ELF-1 (cell line): ENCODE measurements around the gene DHRS12.
A peak's percentile ranks its signal among the peaks of the same experiment; 100 is the strongest.

Experiments
- DNase-seq: peaks from one replicate; pipeline ENCODE4 v3.0.0-alpha.2; 2016; ENCODE audit warnings: low read depth, low spot score

DHRS12 gene

GRCh38 chr13:51783428-51784094 lies 20.4 kb downstream of the DHRS12 start:
- no peak for DNase-seq

- no peak for DNase-seq
Observed at GRCh38 chr13:51782026-51782710, 21.8 kb downstream of the DHRS12 start.

DNA sequence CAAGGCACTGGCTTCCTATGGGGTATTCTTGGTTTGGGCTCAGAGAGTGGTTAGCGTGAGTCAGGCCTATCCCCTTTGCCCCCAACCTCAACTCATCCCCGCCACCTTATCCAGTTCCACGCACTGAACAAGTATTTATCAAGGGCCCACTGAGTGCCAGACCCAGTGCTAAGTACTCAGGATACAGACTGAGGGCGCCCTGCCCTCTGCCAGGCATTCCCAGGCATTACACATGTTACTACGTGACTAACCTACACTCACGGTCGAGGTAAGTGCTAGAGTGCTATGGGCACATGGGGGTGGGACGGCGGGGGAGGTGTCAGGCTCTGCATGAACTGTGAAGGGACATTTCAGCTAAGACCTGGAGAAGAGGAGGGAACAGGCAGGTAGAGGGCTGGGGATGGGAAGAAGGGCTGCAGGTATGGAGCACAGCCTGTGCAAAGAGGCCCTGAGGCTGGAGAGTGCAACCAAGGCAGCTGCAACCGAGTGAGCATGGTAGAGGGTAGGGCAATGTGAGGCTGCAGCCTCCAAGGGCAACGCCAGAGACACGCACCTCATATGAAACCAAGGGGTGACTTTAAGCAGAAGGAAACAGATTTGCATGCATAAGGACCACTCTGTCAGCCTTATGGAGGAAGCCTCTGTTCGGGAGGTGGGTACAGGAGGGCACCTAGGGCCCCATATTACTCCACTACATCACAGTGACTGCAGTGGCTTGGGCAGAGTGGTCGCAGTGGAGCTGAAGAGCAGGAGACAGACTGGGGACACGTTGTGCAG lies 22.5 kb downstream of the DHRS12 start:
- DNase-seq: no peak

- DNase-seq: no peak
Observed at GRCh38 chr13:51780099-51780498, 23.9 kb downstream of the DHRS12 start.

DNA sequence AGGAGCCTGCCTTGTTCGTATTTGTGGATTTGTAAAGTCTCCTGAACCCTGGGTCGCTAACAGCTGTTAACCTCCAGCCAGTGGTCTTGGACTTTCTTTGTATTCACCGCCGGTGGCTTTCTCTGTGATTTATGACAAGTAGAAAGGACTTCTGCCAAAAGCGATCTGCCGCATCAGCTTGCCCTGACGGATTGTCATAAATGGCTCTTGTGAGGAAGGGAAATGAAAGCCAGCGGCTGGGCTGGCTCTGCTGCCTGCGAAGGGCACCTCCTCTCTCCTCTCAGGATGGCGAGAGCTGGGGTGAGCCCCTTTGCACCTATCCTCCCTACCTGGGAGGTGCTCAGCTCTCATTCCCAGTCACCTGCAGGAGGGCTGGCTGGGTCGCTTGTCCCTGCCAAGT lies 25.6 kb downstream of the DHRS12 start:
- no peak for DNase-seq

DNA sequence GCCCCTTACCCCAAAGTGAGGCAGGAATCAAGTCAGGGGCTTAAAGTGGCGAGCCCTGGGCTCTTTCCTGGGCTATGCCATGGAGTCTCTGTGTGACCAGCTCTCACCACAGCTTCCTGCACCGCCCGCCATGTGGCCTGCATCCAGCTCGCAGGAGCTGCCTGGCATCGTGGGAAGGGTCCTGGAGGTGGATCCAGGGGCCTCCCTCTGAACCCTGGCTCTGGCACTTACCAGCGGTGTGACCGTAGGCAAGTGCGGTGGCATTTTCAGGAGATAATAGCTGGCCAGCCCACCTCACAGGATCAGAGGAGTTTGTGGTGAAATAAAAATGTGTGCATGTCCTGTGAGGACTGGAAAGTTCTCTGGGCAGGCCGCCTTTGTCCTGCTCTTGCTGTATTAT lies 26.0 kb downstream of the DHRS12 start:
- no peak for DNase-seq

DNA sequence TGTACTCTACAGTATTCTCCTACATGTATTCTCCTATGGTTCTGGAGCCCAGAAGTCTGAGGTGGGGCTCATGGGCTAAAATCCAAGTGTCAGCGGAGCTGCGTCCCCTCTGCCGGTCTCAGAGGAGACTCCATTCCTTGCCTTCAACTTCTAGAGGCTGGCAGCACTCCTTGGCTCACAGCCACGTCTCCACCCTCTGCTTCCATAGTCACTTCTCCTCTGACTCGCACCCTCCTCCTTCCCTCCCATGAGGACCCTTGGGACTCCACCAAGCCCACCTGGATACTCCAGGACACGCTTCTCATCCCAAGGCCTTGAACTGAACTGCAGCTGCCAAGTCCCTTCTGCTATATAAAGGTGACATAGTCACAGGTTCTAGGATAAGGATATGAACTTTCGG lies 27.8 kb downstream of the DHRS12 start:
- DNase-seq: no peak

DNA sequence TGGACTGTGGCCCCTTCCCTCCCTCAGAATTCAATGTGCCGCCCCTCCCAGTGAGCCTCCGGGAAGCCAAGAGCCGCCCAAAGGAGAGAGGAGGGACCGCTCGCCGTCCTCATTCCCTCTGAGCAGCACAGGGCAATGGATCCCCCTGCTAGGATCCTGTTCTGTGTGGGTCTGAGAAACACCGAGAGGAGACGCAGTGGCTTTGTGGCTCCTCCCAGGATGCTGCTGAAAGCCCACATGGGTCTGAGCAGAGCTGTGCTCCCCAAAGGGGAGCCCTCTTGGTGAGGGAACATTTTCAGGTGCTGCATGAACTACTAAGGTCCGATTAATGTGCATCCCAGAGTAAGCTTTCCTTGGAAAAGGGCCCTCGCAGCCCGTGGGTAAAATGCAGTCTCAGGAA lies 30.4 kb downstream of the DHRS12 start:
- no peak for DNase-seq

DNA sequence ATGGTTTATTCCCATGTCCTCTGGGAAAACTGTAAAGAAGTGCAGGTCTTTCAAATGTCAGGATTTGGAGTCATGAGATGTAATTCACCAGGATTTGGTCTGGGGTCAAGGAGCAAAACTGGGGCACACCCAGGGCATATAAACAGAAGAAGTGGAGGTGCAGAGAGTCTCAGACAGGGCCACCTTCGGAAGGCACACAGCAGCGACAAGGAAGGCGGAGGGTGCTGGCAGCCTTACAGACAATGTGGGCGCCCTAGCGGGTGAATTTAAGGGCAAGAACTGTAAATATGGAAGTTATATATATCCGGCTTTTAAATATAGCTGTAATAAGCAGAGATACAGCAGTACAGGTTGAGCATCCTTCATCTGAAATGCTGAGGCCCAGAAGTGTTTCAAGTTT lies 31.2 kb downstream of the DHRS12 start:
- DNase-seq: no peak

DNA sequence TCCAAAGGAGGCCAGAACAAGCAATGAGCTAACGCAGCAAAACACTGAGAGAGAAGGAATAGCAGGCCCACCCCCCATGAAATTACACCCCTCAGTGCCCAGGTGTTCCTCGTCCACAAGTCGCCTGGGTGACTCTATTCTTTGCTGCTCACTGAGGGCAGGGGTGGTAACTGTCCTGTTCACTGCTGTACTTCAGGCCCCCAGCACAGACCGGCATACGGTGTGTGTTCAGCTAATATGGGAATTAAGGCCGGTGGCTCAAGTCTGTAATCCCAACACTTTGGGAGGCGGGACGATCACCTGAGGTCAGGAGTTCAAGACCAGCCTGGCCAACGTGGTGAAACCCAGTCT lies 31.9 kb downstream of the DHRS12 start:
- no peak for DNase-seq

- no peak for DNase-seq
Observed at GRCh38 chr13:51771418-51772104, 32.4 kb downstream of the DHRS12 start.

GRCh38 chr13:51770681-51771417 lies 33.1 kb downstream of the DHRS12 start:
- no peak for DNase-seq

DNA sequence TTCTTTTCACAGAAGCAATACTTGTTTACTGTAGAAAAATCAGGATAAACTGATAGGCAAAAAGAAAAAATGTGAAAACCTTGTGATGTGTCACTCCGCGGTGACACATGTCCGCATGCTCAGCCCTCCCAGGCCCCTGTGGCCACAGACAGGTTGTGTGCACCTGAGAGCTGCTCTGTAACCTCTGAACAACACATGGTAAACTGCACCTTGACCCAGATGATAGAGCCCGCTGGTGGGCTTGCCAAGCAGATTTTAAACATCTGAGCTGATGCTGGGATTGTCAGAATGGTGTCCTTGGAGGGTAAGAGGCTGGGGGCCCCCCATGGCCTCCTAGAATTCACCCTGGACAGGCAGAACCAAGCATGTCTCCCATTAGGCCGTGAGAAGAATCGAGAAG lies 33.8 kb downstream of the DHRS12 start:
- no peak for DNase-seq

DNA sequence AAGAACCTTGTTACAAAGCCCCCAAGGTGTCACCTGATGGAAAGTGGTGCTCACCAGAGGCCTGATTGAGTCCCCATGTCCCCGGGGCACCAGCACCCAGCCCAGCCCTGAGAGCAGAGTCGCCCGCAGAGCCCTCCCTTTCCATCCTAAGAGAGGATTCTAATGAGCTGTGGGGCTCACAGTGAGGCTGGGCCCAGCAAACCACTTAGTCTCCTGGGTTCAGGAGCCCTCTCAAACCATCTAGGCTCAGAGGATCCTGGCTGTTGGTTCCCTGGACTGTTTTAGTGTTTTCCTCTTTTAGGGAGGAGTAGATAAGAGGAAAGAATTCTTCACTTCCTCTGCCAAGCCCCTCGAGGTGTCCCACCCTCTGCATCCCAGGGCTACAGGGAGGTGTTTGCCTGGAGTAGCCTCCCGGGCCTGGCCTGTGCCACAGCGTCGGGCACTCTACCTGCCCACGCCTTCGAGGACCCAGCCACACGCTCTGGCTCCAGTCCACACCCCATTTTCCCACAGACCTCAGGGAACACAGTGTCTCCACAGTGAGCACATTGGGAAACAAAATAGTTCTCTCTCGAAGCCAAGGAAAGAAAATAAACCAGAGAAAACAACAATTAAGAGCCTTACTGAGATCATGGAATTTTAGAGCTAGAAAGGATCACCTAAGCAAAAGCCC lies 34.4 kb downstream of the DHRS12 start:
- DNase-seq: no peak

DNA sequence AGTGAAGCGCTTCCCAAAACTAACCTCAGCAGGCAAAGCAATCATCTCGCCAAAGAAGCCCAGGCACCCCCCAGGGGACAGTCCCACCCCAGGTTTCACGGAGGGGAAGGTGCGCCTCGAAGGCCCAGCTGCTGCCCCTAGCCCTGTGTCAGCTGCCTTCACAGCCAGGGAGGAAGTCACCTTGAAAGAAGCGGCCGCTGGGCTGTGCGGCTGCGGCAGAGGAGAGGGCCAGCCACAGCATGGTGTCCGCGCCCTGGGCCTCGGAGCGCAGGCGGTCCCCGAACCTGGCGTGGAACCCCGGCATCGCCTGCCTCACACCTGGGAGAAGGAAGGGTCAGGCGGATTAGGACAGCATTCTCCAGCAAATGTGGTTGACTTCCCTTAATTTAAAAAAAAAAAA lies 35.0 kb downstream of the DHRS12 start:
- DNase-seq: no peak

- DNase-seq: no peak
Observed at GRCh38 chr13:51768378-51768921, 35.5 kb downstream of the DHRS12 start.

- peak; percentile 37 for DNase-seq
Observed at GRCh38 chr13:51767100-51767499, 36.9 kb downstream of the DHRS12 start.

- no peak for DNase-seq
Observed at GRCh38 chr13:51765142-51765515, 38.8 kb downstream of the DHRS12 start.

GRCh38 chr13:51764184-51765141 lies 39.5 kb downstream of the DHRS12 start:
- DNase-seq: no peak

- DNase-seq: no peak
Observed at GRCh38 chr13:51763486-51763885, 40.5 kb downstream of the DHRS12 start.
